Panc1 (cell line): ENCODE measurements around the gene SNX2. TPM values are rescaled to one million over a fixed set of nuclear protein-coding genes. Genes with fewer than 3 reads are reported as not detected.

Source experiments
- ATAC-seq: fragments of 200-7000 bp; cut with Tn5 transposase; 2 replicates; pipeline ENCODE4 v1.9.1; 2020; ENCODE audit warnings: mild to moderate bottlenecking, moderate library complexity
- BruUV-seq: library from RNA; stranded (reverse); fragments of 400-500 nt; replicated peaks from 2 replicates; lab custom pipeline; 2021; lab: Mats Ljungman, UMichigan
- CTCF ChIA-PET: fragments of 300-600 bp; sonication (Branson Sonifier 250); formaldehyde crosslinking; loops from one replicate; lab custom pipeline; 2022; ENCODE audit warnings: antibody characterized with exemption; lab: Charles Lee
- POLR2A ChIA-PET: fragments of 300-600 bp; sonication (Branson Sonifier 250); formaldehyde crosslinking; loops from one replicate; lab custom pipeline; 2022; ENCODE audit warnings: antibody characterized with exemption; lab: Charles Lee
- DNase-seq: peaks from one replicate; pipeline ENCODE4 v3.0.0-alpha.2; 2010; ENCODE audit warnings: low read depth, low spot score
- H3K27ac ChIP-seq: 2 replicates; pipeline ENCODE4 v1.5.1; 2011; ENCODE audit warnings: mild to moderate bottlenecking, low read length, inconsistent platforms
- H3K27me3 ChIP-seq: fragments of 200-500 bp; sonication (Bioruptor generic); 2 replicates; pipeline ENCODE4 v1.6.0; 2014; ENCODE audit warnings: low read length, inconsistent platforms; ENCODE audit not compliant: control insufficient read depth, insufficient read depth
- H3K36me3 ChIP-seq: fragments of 200-500 bp; sonication (Bioruptor generic); 2 replicates; pipeline ENCODE4 v1.5.1; 2014; ENCODE audit warnings: inconsistent platforms, mild to moderate bottlenecking, low read length, moderate library complexity; ENCODE audit not compliant: control insufficient read depth, insufficient read depth
- H3K4me1 ChIP-seq: 2 replicates; pipeline ENCODE4 v1.5.1; 2011; ENCODE audit warnings: inconsistent platforms, mild to moderate bottlenecking, low read length, moderate library complexity; ENCODE audit not compliant: control insufficient read depth, insufficient read depth
- H3K4me3 ChIP-seq, 2 experiments: 2 replicates each; pipeline ENCODE4 v1.5.1; 2011 to 2012; ENCODE audit warnings: low read depth in 2 of 2, low read length in 2 of 2, mild to moderate bottlenecking in 2 of 2, inconsistent platforms in 1 of 2, moderate library complexity in 1 of 2
- H3K9me3 ChIP-seq: fragments of 200-500 bp; sonication (Bioruptor generic); 2 replicates; pipeline ENCODE4 v1.5.1; 2014; ENCODE audit warnings: low read depth, mild to moderate bottlenecking, inconsistent platforms, low read length, moderate library complexity; ENCODE audit not compliant: control insufficient read depth, insufficient read depth
- POLR2AphosphoS5 ChIP-seq: IDR thresholded peaks from 2 replicates; pipeline ENCODE4 v1.6.1; 2012; ENCODE audit warnings: mild to moderate bottlenecking, low read depth, low read length, moderate library complexity
- SIN3A ChIP-seq: IDR thresholded peaks from 2 replicates; pipeline ENCODE4 v1.6.1; 2012; ENCODE audit warnings: low read depth, mild to moderate bottlenecking, low read length, moderate library complexity, borderline replicate concordance; ENCODE audit not compliant: insufficient read depth
- TCF7L2 ChIP-seq: IDR thresholded peaks from 2 replicates; pipeline ENCODE4 v1.6.1; 2011; ENCODE audit warnings: mild to moderate bottlenecking, low read depth, low read length, inconsistent platforms
- in situ Hi-C: cut with HindIII; loops from 2 replicates; pipeline ENCODE4 v1.10.0; 2016; ENCODE audit warnings: low sequenced_read_pairs, low pct_unique_long_range_greater_than_20kb
- intact Hi-C: fragments of 100-400 bp; cut with micrococcal nuclease; formaldehyde crosslinking; loops from one replicate; pipeline ENCODE4 v1.10.0; 2022; ENCODE audit not compliant: unreplicated experiment
- total RNA-seq: library from RNA; stranded (reverse); gene quantifications from one replicate; pipeline ENCODE4 v1.2.1, GENCODE V29; 2021; ENCODE audit not compliant: unreplicated experiment
- TF ChIP-seq, protein P1 (sequence below), 2 experiments: IDR thresholded peaks; 2 replicates each; pipeline ENCODE4 v1.6.1; 2011 to 2012; ENCODE audit warnings: low read depth in 2 of 2, control low read depth in 1 of 2, low read length in 1 of 2, mild to moderate bottlenecking in 1 of 2, moderate library complexity in 1 of 2; ENCODE audit not compliant: insufficient read depth in 1 of 2
- TF ChIP-seq, protein P2 (sequence below): fragments of 450-650 bp; IDR thresholded peaks from 2 replicates; pipeline ENCODE4 v1.5.1; 2017; ENCODE audit warnings: mild to moderate bottlenecking

Gene SNX2
- total RNA-seq, 1 experiment from 2014 or later = 66.8 TPM

DNA sequence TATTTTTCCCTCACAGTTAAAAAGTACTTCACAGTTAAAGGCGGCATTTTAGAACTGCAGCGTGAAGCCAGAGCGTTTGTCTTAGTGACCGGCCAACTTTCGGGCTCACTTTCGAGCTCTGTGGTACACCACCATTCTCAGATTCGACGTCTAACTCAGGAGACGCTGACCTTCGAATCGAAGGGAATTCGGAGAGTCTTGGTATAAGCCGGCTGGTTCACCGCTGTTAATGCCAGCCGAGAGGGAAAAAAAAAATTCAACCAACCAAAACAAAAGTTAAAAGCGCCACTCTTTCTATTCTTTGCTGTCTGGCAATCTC, 70.0 kb downstream of the SNX2 start:
- ChIA-PET POLR2A (no interaction called here), CTCF (no interaction called here)
- no TSS peak for BruUV-seq
- H3K9me3 ChIP-seq = no peaks in the 10 kb centered on the region
- H3K4me3 ChIP-seq = peak overlapping the region; percentile 86 to 89
- in situ Hi-C loops = no loop called here
- H3K27ac ChIP-seq = peak overlapping the region; percentile 98
- TF ChIP-seq SIN3A (no peak), POLR2AphosphoS5 (no peak), TCF7L2 (no peak)
- TF ChIP-seq, protein P1, sequence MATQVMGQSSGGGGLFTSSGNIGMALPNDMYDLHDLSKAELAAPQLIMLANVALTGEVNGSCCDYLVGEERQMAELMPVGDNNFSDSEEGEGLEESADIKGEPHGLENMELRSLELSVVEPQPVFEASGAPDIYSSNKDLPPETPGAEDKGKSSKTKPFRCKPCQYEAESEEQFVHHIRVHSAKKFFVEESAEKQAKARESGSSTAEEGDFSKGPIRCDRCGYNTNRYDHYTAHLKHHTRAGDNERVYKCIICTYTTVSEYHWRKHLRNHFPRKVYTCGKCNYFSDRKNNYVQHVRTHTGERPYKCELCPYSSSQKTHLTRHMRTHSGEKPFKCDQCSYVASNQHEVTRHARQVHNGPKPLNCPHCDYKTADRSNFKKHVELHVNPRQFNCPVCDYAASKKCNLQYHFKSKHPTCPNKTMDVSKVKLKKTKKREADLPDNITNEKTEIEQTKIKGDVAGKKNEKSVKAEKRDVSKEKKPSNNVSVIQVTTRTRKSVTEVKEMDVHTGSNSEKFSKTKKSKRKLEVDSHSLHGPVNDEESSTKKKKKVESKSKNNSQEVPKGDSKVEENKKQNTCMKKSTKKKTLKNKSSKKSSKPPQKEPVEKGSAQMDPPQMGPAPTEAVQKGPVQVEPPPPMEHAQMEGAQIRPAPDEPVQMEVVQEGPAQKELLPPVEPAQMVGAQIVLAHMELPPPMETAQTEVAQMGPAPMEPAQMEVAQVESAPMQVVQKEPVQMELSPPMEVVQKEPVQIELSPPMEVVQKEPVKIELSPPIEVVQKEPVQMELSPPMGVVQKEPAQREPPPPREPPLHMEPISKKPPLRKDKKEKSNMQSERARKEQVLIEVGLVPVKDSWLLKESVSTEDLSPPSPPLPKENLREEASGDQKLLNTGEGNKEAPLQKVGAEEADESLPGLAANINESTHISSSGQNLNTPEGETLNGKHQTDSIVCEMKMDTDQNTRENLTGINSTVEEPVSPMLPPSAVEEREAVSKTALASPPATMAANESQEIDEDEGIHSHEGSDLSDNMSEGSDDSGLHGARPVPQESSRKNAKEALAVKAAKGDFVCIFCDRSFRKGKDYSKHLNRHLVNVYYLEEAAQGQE (IDR thresholded peaks at IDR 0.05; ENCODE audit: insufficient read depth in 1 of 2, low read depth in 2 of 2, low read length in 1 of 2) = no peak
- TF ChIP-seq, protein P2, sequence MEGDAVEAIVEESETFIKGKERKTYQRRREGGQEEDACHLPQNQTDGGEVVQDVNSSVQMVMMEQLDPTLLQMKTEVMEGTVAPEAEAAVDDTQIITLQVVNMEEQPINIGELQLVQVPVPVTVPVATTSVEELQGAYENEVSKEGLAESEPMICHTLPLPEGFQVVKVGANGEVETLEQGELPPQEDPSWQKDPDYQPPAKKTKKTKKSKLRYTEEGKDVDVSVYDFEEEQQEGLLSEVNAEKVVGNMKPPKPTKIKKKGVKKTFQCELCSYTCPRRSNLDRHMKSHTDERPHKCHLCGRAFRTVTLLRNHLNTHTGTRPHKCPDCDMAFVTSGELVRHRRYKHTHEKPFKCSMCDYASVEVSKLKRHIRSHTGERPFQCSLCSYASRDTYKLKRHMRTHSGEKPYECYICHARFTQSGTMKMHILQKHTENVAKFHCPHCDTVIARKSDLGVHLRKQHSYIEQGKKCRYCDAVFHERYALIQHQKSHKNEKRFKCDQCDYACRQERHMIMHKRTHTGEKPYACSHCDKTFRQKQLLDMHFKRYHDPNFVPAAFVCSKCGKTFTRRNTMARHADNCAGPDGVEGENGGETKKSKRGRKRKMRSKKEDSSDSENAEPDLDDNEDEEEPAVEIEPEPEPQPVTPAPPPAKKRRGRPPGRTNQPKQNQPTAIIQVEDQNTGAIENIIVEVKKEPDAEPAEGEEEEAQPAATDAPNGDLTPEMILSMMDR = no peak
- no peak for DNase-seq
- peaks cover 29% of the 10 kb centered on the region for H3K4me1 ChIP-seq
- no peaks in the 10 kb centered on the region for H3K36me3 ChIP-seq
- no peaks in the 10 kb centered on the region for H3K27me3 ChIP-seq
- ATAC-seq = peak; percentile 27
- intact Hi-C loops = no loop called here

DNA sequence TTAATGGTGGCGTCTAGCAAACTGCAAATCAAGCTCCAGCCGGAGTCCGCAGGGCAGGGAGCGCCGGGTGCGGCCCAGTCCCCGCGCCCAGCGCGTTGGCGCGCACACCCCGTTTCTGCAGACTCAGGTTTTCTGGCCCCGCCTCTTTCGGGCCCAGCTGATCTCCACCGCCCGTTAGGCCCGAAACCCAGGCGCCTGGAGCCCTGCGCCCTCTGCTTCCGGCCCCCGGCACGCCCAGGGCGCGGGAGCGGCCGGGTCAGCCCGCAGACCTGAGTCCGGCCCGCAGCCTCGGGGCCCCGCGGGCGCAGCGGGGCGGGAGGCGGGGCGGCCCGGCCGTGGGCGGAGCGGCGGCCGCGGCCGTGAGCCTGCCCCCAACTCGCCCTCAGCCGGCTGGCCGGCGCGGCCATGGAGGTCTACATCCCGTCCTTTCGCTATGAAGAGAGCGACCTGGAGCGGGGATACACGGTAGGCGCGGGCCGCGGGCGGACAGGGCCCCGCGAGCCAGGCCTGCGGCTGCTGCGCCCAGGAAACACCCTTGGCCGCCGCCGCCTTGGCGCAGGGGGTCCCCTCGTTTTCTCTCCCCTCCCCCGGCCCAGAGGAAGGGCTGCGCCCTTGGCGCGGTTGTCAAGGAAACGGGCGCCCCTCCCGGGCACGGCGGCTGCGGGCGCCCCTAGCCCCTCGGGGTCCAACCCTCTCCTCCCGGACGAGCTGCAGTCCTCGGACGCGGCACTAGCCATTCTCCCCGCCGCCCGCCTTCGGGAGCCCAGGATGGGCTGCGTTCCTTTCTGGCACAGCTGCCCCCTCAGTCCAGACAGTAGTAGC, 70.6 kb downstream of the SNX2 start, which contains the start of gene SNX24:
SNX24 (plus strand) TSS at position 385 of the 822 bp plus-strand sequence; CDS start at position 406, 21 bp downstream.
- peak within 1 kb of the TSS; percentile 86 to 89 for H3K4me3 ChIP-seq
- in situ Hi-C loops = no loop called here
- peaks cover 29% of the 10 kb centered on the region for H3K4me1 ChIP-seq
- peak within 1 kb of the TSS; percentile 98 for H3K27ac ChIP-seq
- DNase-seq = no peak
- intact Hi-C loops = no loop called here
- H3K36me3 ChIP-seq = no peaks in the 10 kb centered on the region
- no peaks in the 10 kb centered on the region for H3K9me3 ChIP-seq
- POLR2A ChIA-PET = interaction anchor here (0.6 kb wide), 1 partner anchor 575 kb away, joined by 7 read pairs; no protein-coding TSS in a partner anchor
- CTCF ChIA-PET = no interaction called here
- H3K27me3 ChIP-seq = no peaks in the 10 kb centered on the region
- TF ChIP-seq, protein P1 (IDR thresholded peaks at IDR 0.05; ENCODE audit: insufficient read depth in 1 of 2, low read depth in 2 of 2, low read length in 1 of 2) = no peak
- 0 out of 2 replicates have a peak, but pooled peaks have one; percentile 19 for TF ChIP-seq SIN3A
- peak; percentile 44; the same call in 1 of the 2 replicates for TF ChIP-seq TCF7L2
- TF ChIP-seq, protein P2 = no peak
- peak; percentile 57 for TF ChIP-seq POLR2AphosphoS5
- BruUV-seq = no TSS peak
- peak; percentile 96 for ATAC-seq
